ENCODE data around the gene IL9. TPM values are rescaled to one million over a fixed set of nuclear protein-coding genes. Genes with fewer than 3 reads are reported as not detected.

IL9 gene
- total and polyA plus RNA-seq, 2 donors (not counting 1 experiment from before 2014, with no cell fraction given), result not detected

- no peak overlapping the region for H2AFZ ChIP-seq (ENCODE audit: low read length)
- H3K27me3 ChIP-seq (ENCODE audit: control insufficient read depth, insufficient read depth, low read length), result no peaks in the 10 kb centered on the region
- H3K4me2 ChIP-seq (ENCODE audit: extremely low read depth, insufficient read depth, low read length), result no peak overlapping the region
- no peaks in the 10 kb centered on the region for H4K20me1 ChIP-seq (ENCODE audit: control insufficient read depth, extremely low read depth, insufficient read depth, low read length)
- no peak overlapping the region for H3K4me3 ChIP-seq (replicated peaks in 1 of 4; ENCODE audit: control extremely low read depth in 1 of 4, insufficient read depth in 1 of 4, low read depth in 3 of 4, low read length in 4 of 4)
- no peaks in the 10 kb centered on the region for H3K36me3 ChIP-seq (ENCODE audit: control insufficient read depth, insufficient read depth, low read length)
- no peak overlapping the region for H3K9ac ChIP-seq (ENCODE audit: insufficient read depth, low read length)
- TF ChIP-seq CTCF (conservative IDR thresholded peaks at IDR 0.05 in 1 of 2, IDR thresholded peaks at IDR 0.05 in 1 of 2; ENCODE audit: low read depth in 1 of 2, low read length in 2 of 2) (no peak), EZH2 (IDR thresholded peaks at IDR 0.05; ENCODE audit: low read length, missing control alignments) (no peak)
- H3K79me2 ChIP-seq (ENCODE audit: control insufficient read depth, insufficient read depth, low read length), result no peaks in the 10 kb centered on the region
- no peaks in the 10 kb centered on the region for H3K4me1 ChIP-seq (ENCODE audit: control insufficient read depth, extremely low read depth, insufficient read depth, low read length)
- DNase-seq (ENCODE audit: low read depth in 2 of 2), result no peak
- no peak overlapping the region for H3K27ac ChIP-seq (ENCODE audit: insufficient read depth, low read length)
- no peaks in the 10 kb centered on the region for H3K9me3 ChIP-seq (ENCODE audit: control insufficient read depth, insufficient read depth, low read depth, low read length)
Measured at GRCh38 chr5:135915466-135916001, 19.9 kb upstream of the IL9 start.

GRCh38 chr5:135913713-135914626 is 18.3 kb upstream of the IL9 start:
- no peak for TF ChIP-seq CTCF (conservative IDR thresholded peaks at IDR 0.05 in 1 of 2, IDR thresholded peaks at IDR 0.05 in 1 of 2; ENCODE audit: low read depth in 1 of 2, low read length in 2 of 2)
- no peak for TF ChIP-seq EZH2 (IDR thresholded peaks at IDR 0.05; ENCODE audit: low read length, missing control alignments)
- H3K36me3 ChIP-seq (ENCODE audit: control insufficient read depth, insufficient read depth, low read length), result no peaks in the 10 kb centered on the region
- no peaks in the 10 kb centered on the region for H3K9me3 ChIP-seq (ENCODE audit: control insufficient read depth, insufficient read depth, low read depth, low read length)
- no peak for DNase-seq (ENCODE audit: low read depth in 2 of 2)
- no peak overlapping the region for H3K4me2 ChIP-seq (ENCODE audit: extremely low read depth, insufficient read depth, low read length)
- peaks cover 1% of the 10 kb centered on the region for H3K27me3 ChIP-seq (ENCODE audit: control insufficient read depth, insufficient read depth, low read length)
- H4K20me1 ChIP-seq (ENCODE audit: control insufficient read depth, extremely low read depth, insufficient read depth, low read length), result no peaks in the 10 kb centered on the region
- H3K27ac ChIP-seq (ENCODE audit: insufficient read depth, low read length), result no peak overlapping the region
- no peak overlapping the region for H3K9ac ChIP-seq (ENCODE audit: insufficient read depth, low read length)
- no peaks in the 10 kb centered on the region for H3K4me1 ChIP-seq (ENCODE audit: control insufficient read depth, extremely low read depth, insufficient read depth, low read length)
- H3K79me2 ChIP-seq (ENCODE audit: control insufficient read depth, insufficient read depth, low read length), result no peaks in the 10 kb centered on the region
- H2AFZ ChIP-seq (ENCODE audit: low read length), result no peak overlapping the region
- H3K4me3 ChIP-seq (replicated peaks in 1 of 4; ENCODE audit: control extremely low read depth in 1 of 4, insufficient read depth in 1 of 4, low read depth in 3 of 4, low read length in 4 of 4), result no peak overlapping the region

GRCh38 chr5:135905144-135905543 is 9.5 kb upstream of the IL9 start:
- Histone ChIP-seq H3K36me3 (ENCODE audit: control insufficient read depth, insufficient read depth, low read length) (no peaks in the 10 kb centered on the region), H3K27me3 (ENCODE audit: control insufficient read depth, insufficient read depth, low read length) (peaks cover 4% of the 10 kb centered on the region), H2AFZ (ENCODE audit: low read length) (no peak overlapping the region), H3K4me3 (replicated peaks in 1 of 4; ENCODE audit: control extremely low read depth in 1 of 4, insufficient read depth in 1 of 4, low read depth in 3 of 4, low read length in 4 of 4) (no peak overlapping the region), H3K27ac (ENCODE audit: insufficient read depth, low read length) (no peak overlapping the region), H3K9me3 (ENCODE audit: control insufficient read depth, insufficient read depth, low read depth, low read length) (no peaks in the 10 kb centered on the region), H3K9ac (ENCODE audit: insufficient read depth, low read length) (no peak overlapping the region), H3K79me2 (ENCODE audit: control insufficient read depth, insufficient read depth, low read length) (no peaks in the 10 kb centered on the region), H3K4me1 (ENCODE audit: control insufficient read depth, extremely low read depth, insufficient read depth, low read length) (no peaks in the 10 kb centered on the region), H4K20me1 (ENCODE audit: control insufficient read depth, extremely low read depth, insufficient read depth, low read length) (no peaks in the 10 kb centered on the region), H3K4me2 (ENCODE audit: extremely low read depth, insufficient read depth, low read length) (no peak overlapping the region)
- TF ChIP-seq CTCF (conservative IDR thresholded peaks at IDR 0.05 in 1 of 2, IDR thresholded peaks at IDR 0.05 in 1 of 2; ENCODE audit: low read depth in 1 of 2, low read length in 2 of 2), result no peak
- TF ChIP-seq EZH2 (IDR thresholded peaks at IDR 0.05; ENCODE audit: low read length, missing control alignments), result no peak
- no peak for DNase-seq (ENCODE audit: low read depth in 2 of 2)

Measured in fibroblast of lung (primary cell).